Upper lobe of right lung (tissue), 1 donor: Measurements from ENCODE around the gene MAP2K7. TPM values are rescaled to one million over a fixed set of nuclear protein-coding genes. Genes with fewer than 3 reads are reported as not detected.

Experiments used
- ATAC-seq: fragments of 200-7000 bp; cut with Tn5 transposase; one replicate; pipeline ENCODE4 v1.9.1; 2020; ENCODE audit warnings: mild to moderate bottlenecking, moderate library complexity
- DNase-seq: peaks from one replicate; pipeline ENCODE4 v3.0.0-alpha.2; 2020
- H3K27ac ChIP-seq: fragments of 200-600 bp; one replicate; pipeline ENCODE4 v1.8.0; 2022
- H3K27me3 ChIP-seq: fragments of 200-600 bp; one replicate; pipeline ENCODE4 v1.8.0; 2022; ENCODE audit warnings: mild to moderate bottlenecking
- H3K36me3 ChIP-seq: fragments of 200-600 bp; one replicate; pipeline ENCODE4 v1.8.0; 2022
- H3K4me1 ChIP-seq: fragments of 200-600 bp; one replicate; pipeline ENCODE4 v1.8.0; 2022
- H3K4me3 ChIP-seq: fragments of 200-600 bp; one replicate; pipeline ENCODE4 v1.8.0; 2022; ENCODE audit warnings: mild to moderate bottlenecking
- H3K9me3 ChIP-seq: fragments of 200-600 bp; one replicate; pipeline ENCODE4 v1.8.0; 2022
- intact Hi-C: fragments of 100-400 bp; cut with DNase I; formaldehyde crosslinking; loops from one replicate; pipeline ENCODE4 v1.11.0; 2022
- total RNA-seq: library from RNA; stranded (reverse); fragmentation: NEBNext Ultra II Directional; extraction: Animal tissue kit (Norgen Biotek cat#: 25700); gene quantifications from one replicate; pipeline ENCODE4 v1.2.1, GENCODE V29; 2021
- TF ChIP-seq, protein P1 (sequence below): fragments of 200-600 bp; IDR thresholded peaks from one replicate; pipeline ENCODE4 v1.8.0; 2022; ENCODE audit warnings: antibody characterized with exemption
- donor health status: DM: no; HTN: yes; CAD: no; lungs with severe emphysema.

Gene MAP2K7
- total RNA-seq, 1 donor from 2014 or later = 36.4 TPM

DNA sequence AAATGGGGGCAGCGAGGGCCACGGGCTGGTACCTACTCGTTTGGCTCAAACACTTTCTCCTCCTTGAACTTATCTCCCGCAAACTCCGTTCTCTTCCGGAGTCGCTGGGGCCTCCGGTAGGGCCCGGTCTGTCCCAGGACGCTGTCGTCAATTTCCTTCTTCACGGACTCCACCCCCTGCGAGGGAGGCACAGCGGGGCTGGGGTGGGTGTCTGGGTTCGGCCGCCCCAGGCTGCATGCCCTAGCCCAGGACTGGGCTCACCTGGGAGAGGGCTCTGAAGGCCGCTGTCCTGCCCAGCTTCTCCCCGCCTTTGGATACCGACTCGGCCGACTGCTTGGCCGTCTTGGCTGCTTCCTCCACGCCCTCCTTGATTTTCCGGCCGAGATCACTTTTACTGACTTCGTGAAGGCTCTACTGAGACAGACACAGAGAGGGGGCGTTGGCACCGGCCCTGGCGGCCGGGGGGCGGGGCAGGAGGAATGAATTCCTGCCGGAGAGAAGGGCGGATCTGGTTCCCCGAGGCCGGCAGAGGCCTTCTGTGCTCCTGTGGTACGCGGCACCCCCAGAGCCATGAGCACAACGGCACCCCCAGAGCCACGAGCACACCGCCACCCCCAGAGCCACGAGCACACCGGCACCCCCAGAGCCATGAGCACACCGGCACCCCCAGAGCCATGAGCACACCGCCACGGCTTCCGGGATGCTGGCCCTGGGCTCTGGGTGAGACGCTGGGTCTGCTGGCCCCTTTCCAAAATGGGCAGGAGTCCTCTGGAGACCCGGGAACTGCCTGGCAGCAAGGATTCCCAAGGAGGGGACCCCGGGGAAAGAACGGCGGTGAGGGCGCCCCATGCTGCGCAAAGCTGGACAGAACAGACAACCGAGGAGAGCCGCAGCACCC is 30.4 kb downstream of the MAP2K7 start:
- Histone ChIP-seq H3K27me3 (no peaks in the 10 kb centered on the region), H3K27ac (no peak overlapping the region), H3K9me3 (no peaks in the 10 kb centered on the region), H3K4me3 (no peak overlapping the region), H3K4me1 (no peaks in the 10 kb centered on the region), H3K36me3 (peaks cover 88% of the 10 kb centered on the region)
- TF ChIP-seq, protein P1, sequence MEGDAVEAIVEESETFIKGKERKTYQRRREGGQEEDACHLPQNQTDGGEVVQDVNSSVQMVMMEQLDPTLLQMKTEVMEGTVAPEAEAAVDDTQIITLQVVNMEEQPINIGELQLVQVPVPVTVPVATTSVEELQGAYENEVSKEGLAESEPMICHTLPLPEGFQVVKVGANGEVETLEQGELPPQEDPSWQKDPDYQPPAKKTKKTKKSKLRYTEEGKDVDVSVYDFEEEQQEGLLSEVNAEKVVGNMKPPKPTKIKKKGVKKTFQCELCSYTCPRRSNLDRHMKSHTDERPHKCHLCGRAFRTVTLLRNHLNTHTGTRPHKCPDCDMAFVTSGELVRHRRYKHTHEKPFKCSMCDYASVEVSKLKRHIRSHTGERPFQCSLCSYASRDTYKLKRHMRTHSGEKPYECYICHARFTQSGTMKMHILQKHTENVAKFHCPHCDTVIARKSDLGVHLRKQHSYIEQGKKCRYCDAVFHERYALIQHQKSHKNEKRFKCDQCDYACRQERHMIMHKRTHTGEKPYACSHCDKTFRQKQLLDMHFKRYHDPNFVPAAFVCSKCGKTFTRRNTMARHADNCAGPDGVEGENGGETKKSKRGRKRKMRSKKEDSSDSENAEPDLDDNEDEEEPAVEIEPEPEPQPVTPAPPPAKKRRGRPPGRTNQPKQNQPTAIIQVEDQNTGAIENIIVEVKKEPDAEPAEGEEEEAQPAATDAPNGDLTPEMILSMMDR = no peak
- intact Hi-C loops = no loop called here
- DNase-seq (no peak), ATAC-seq (no peak)

DNA sequence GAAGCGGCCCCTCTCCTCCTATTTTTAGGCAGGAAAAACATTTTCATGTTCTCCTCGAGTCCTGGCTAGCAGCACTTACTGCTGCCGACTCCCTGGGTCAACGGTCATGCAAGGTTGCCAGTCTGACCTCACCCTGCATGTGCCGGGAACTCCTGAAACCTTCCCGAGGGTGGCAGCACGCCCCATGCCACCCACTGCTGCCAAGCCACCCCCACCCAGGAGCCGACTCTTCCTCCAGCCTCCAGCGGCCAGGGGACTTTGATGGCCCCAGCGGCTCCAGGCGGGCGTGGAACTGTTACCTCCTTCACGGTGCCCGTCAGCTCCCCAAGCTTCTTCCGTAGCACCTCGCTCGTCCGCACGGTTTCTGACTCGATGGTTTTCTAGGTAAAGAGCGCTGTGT is 31.1 kb downstream of the MAP2K7 start:
- peaks cover 92% of the 10 kb centered on the region for H3K36me3 ChIP-seq
- DNase-seq (no peak), ATAC-seq (no peak)

DNA sequence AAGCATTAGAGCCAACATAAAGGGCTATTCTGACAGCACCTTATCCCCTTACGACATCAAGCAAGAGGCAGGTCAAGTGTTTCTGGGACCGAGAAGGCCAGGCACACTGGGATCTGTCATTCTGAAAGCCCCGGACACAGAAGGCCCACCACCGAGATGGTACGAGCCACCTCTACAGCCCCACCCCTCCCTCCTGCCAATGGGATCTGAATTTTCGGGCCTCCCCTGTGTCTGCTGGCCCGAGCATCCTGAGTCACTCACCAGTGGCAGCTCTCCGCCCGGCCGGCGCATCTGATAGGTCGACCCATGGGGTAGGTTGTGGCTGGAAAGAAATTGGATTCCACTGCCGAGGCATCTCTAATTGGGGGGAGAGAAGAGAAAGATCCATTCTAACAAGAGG is 37.2 kb downstream of the MAP2K7 start:
- intact Hi-C loops = loop anchor here (10.0 kb wide), 1 partner anchor 314 kb away; no protein-coding TSS in a partner anchor
- no peaks in the 10 kb centered on the region for H3K9me3 ChIP-seq
- DNase-seq (no peak), ATAC-seq (no peak)
- H3K27me3 ChIP-seq = no peaks in the 10 kb centered on the region
- H3K4me3 ChIP-seq = no peak overlapping the region
- H3K27ac ChIP-seq = no peak overlapping the region
- TF ChIP-seq, protein P1 = no peak
- H3K36me3 ChIP-seq = peaks cover 48% of the 10 kb centered on the region
- H3K4me1 ChIP-seq = peaks cover 12% of the 10 kb centered on the region

More for the DNA sequence above, 31.1 kb downstream of the MAP2K7 start:
- Histone ChIP-seq H3K4me1 (no peaks in the 10 kb centered on the region), H3K9me3 (no peaks in the 10 kb centered on the region), H3K27me3 (no peaks in the 10 kb centered on the region), H3K4me3 (no peak overlapping the region), H3K27ac (no peak overlapping the region)
- TF ChIP-seq, protein P1 = no peak
- intact Hi-C loops = no loop called here

DNA sequence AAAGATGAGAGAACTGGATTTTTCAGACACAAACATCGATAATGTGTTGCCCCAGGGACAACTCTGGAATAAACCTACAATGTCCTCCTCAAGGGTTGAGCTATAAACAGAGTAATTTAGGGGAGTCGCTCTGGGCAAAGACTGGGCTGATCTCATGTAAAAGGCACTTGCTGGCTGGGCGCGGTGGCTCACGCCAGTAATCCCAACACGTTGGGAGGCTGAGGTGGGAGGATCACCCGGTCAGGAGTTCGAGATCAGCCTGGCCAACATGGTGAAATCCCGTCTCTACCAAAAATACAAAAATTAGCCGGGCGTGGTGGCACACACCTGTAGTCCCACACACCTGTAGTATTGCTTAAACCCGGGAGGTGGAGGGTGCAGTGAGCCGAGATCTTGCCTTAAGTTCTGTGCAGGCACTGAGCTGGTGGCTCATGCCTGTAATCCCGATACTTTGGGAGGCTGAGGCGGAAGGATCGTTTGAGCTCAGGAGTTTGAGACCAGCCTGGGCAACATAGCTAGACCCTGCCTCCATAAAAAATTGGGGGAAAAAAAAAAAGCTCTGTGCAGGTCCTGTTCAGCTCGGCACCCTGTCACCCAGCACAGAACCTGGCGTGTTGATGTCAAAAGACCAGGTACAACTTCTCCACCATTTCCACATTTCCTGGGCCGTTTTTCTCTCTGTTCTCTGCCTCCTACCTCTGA is 38.4 kb downstream of the MAP2K7 start:
- no peak for ATAC-seq
- TF ChIP-seq, protein P1 = no peak
- no peak overlapping the region for H3K4me3 ChIP-seq
- H3K9me3 ChIP-seq = no peaks in the 10 kb centered on the region
- no peak overlapping the region for H3K27ac ChIP-seq
- H3K36me3 ChIP-seq = peaks cover 36% of the 10 kb centered on the region
- intact Hi-C loops = loop anchor here (10.0 kb wide), 1 partner anchor 313 kb away; no protein-coding TSS in a partner anchor
- no peak for DNase-seq
- peaks cover 12% of the 10 kb centered on the region for H3K4me1 ChIP-seq
- no peaks in the 10 kb centered on the region for H3K27me3 ChIP-seq

DNA sequence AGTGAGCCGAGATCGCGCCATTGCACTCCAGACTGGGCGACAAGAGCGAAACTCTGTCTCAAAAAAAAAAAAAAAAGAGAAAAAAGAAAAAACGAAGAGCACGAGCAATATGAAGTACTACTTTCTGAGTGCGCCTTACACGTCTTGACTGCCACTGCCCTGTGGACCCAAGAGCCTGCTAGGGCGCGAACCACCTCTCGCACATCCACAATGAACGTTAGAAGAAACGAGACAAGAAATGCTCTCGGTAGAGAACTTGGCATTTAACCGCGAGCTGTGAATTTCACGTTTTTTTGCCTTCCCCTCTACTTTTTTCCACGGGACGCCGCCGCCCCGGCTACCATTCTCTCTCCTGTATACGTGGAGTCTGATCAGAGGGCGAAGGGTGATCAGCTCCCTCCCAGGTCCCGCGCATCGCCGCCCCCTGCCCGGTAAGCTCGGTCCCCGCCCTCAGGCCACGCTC is 39.3 kb downstream of the MAP2K7 start:
- H3K27me3 ChIP-seq = no peaks in the 10 kb centered on the region
- no peaks in the 10 kb centered on the region for H3K9me3 ChIP-seq
- peaks cover 26% of the 10 kb centered on the region for H3K36me3 ChIP-seq
- intact Hi-C loops = loop anchor here (10.0 kb wide), 1 partner anchor 312 kb away; no protein-coding TSS in a partner anchor
- peak overlapping the region; percentile 92 for H3K4me3 ChIP-seq
- DNase-seq = no peak
- H3K4me1 ChIP-seq = peaks cover 12% of the 10 kb centered on the region
- no peak for ATAC-seq
- TF ChIP-seq, protein P1 = no peak
- peak overlapping the region; percentile 98 for H3K27ac ChIP-seq
